Mesenteric fat pad (tissue), 1 donor: ENCODE data around the gene TBC1D22A. TPM values are rescaled to one million over a fixed set of nuclear protein-coding genes. Genes with fewer than 3 reads are reported as not detected.

ENCODE experiments used
- DNase-seq: peaks from one replicate; pipeline ENCODE4 v3.0.0-alpha.2; 2020; ENCODE audit warnings: low spot score
- total RNA-seq: library from RNA; stranded (reverse); fragmentation: NEBNext Ultra II Directional; extraction: Animal tissue kit (Norgen Biotek cat#: 25700); gene quantifications from one replicate; pipeline ENCODE4 v1.2.1, GENCODE V29; 2021
- donor health status: DM: yes; HTN: yes; CAD: no.

The TBC1D22A gene
- total RNA-seq, 1 donor from 2014 or later: 24.5 TPM

DNA sequence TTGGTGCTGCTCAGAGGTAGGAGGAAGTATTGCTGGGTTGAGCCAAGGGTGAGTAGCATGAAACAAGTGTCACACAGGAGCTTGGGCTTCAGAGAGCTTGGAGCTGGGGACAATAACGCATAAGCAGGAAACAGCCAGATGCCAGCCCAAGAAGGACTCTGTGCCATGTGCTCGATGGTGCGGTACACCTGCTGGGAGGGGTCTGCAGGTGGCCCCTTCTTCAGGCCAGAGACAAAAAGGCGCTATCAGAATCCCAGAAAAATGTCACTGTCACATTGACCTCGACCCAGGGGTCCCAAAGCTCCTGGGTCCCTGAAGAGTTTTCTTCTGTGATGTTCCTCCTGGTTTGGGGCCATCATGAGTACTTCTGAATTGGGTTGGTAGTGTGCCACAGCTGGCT lies 244.4 kb downstream of the TBC1D22A start:
- no peak for DNase-seq

DNA sequence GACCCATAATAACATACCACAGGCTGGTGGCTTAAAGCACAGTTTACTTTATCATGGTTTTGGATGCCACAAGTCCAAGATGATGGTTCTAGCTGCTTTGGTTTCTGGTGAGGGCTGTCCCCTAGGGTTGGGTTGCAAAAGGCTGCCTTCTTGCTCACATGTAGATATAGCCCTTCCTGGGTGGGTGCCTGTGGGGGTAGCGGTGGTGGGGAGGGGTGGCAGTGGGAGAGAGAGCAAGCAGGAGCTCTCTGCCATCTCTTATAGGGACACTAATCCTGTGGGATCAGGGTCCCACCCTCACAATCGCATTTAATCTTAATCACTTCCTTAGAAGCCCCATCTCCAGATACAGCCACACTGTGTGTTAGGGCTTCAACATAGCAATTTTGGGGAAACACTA lies 245.0 kb downstream of the TBC1D22A start:
- no peak for DNase-seq

GRCh38 chr22:47008208-47008885 lies 245.9 kb downstream of the TBC1D22A start:
- no peak for DNase-seq

- DNase-seq: no peak
Observed at GRCh38 chr22:47009304-47010101, 247.1 kb downstream of the TBC1D22A start.

DNA sequence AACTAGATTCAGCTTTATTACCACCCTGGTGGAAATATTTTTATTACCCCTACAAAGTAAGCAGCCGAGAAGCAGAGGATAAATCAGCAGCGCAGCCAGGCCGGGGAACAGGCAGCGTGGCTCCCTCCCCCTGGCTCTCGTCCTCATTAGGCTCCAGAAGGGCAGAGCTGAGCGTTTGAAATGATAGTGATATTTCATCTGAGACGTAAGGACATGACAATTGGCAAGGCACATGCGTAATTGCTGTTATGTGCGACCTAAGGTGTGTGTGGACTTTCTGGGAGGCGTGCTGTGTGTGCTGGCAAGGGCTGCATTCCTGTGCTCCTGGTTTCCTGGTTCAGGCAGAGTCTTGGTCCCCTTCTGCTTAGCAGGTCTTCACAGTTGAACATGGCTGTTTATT lies 247.8 kb downstream of the TBC1D22A start:
- no peak for DNase-seq

DNA sequence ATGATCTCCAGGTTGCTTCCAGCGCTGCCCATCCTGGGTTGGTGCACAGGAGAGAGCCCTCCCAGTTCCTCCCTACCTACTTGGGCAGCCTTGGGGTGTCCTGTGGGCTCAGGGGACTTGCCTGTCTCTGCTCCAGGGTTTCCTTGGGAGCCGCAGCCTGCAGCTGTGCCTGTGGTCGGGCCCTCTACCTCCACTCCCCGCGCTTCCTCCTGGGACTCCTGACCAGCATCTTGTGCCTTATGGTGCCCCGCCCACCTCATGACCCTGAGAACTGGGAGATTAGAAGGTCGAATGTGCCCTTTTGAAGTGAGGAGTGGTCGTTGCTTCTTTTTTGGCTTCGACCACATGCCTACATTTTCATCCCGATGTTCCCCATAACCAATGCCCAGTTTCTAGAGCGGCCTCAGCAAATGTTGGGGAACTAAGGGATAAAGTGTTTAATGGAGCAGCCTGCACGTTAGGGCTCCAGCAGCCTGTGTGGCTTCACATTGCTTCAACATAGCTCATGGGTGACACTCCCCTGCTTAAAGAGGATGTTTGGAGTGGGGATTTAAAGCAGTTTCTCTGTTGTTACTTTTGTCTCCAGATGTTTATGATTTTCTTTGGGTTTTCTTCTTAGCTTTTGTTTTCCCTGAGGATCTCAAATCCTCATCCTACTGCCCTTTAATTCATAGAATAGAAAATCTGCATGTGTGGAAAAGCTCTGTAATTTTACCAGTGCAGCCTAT lies 248.8 kb downstream of the TBC1D22A start:
- no peak for DNase-seq

GRCh38 chr22:47011859-47012258 lies 249.4 kb downstream of the TBC1D22A start:
- no peak for DNase-seq

DNA sequence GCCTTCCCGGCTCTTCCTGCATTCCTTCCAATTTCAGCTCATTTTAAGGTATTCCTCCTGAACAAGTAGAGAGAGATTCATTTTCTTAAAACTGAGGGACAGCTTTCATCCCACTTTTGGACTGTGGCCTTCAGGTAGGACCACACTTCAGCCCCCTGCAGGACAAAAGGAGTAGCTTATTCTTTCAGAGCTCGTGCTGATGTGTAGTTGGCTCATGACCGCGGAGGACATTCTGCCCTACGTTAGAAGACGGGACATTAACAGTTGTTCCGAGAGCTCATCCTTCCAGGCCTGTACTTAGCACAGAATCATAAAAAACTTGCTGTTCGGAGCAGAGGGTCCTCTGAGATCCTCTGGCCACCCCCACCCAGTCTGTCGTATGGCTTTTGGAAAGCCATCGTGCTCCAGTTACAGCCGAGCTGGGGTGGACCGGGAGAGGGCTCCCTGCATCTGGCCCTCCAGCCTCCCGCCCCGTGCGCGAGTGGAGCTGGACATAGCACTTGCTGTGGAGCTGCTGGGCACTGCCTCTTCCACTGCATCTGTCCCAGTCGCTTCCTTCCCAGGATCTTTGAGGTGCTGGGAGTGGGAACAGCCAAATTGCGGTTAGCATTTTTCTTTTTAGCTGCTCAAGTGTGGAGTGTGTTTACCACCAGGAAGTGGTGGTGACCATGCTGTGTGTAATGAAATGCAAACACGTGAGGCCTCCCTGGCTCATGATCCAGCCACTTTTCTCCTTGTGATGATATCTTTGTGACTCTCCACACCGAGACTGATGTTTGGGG lies 250.3 kb downstream of the TBC1D22A start:
- peak; percentile 67 for DNase-seq

DNA sequence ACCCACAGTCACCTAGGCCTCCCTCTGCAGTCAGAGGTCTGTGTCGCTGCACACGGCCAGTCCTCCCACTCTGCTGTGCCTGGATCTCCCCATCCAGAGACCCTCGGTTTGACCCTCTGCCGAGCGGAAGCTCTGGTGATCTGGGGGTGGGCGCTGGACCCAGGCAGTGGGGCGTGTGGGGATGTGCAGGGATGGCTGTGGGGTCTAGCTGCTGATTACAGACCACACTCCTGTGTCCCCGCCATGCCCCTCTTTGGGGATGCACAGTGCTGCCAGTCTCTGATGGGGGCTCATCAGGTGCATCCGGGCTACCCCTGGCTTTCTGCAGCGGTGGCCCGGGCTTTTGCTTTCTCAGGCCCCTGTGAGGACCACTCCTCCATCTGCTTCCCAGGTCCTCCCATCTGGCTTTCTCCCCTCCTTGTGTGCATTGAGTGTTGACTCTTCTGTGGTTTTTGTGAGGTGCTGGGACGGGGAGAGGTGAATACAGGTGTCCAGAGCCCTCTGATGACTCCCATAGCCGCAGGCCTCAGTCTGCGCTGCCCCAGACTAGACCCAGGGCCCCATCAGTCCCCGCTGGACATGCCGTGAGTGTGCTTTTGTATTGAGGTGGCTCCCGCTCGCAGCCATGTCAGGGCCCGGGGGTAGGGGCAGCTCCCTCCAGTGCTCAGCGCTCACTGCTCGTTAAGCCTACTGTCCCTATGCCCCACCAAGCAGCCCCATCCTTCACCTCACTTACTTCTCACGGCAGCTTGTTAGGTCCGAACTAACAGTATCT lies 251.6 kb downstream of the TBC1D22A start:
- DNase-seq: peak; percentile 69

DNA sequence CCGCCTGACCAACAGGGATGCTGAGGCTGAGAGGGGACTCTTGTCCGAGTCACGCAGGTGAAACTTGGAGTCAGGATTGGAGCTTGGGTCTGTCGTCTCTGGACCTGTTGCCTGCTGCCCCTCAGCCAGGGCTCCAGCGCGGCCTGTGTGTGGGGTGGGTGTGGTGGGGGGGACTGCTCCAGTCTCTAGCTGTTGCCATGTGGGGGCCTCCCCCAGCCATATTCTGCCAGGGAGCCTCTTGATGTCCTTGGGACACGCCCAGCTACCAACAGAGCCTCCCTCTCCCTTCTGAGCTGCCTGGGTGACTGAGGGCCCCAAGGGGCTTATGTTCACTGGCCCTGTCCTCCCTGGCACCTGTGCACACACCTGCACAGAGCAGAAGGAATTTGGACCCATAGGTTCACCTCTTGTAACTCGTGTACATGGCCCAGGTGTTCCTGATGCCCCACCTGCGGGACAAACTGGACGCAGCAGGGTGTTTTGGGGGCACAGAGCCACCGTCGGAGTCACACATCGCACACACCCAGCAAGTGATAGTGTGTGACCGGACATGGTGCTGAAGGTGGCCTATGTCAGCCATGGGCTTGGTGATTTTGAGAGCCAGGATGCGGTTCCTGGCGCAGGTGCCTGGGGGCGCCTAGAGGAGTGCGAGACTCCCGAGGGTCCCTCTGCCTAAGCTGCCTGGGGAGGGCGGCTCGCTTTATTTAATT lies 252.3 kb downstream of the TBC1D22A start:
- peak; percentile 82 for DNase-seq

DNA sequence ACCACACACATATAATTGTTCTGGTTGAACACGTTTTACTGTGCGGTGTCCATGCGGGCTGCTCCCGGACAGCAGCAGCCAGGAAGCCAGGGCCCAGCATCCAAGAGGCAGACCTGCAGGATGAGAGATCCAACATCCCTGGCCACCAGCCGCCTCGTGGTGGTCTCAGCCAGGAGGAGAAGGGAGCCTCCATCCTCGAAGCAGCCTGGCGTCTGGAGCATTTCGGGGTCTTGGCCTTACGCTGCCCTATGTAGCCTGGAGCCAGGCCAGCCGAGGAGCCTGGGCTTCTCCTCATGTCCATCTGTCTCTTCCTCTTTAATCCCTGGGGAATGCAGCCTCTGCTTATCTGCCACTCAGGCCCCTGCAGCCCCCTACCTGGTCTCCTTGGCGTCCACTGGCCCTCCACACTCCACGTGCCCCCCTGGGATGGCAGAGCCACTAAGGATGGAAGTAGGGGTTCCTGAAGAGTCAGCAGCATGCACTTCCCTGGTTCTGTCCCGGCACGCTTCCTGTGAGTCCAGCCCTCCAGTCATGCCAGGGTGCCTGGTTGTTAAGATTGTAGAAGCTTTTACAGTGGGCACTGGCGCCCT lies 253.2 kb downstream of the TBC1D22A start:
- peak; percentile 67 for DNase-seq

DNA sequence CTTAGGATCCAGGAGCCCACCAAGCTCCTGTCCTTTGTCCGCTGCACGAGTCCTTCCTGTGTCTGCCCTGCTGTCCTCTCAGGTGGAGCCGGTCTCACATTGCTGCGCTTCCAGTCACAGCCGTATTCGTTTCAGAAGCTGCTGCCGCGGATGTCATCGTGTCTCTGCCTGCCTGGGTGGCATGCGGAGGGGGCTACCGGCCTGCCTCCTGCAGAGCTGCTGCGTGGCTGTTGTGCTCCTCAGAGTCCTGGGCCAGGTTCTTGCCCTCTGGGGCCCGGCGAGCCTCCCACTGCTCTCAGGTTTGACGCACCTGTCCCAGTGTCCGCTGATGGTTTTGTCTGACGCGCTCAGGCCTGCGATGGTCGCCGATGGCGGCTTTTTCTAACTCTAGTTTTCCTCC lies 254.2 kb downstream of the TBC1D22A start:
- peak; percentile 89 for DNase-seq

GRCh38 chr22:47017245-47017644 lies 254.8 kb downstream of the TBC1D22A start:
- DNase-seq: peak; percentile 65

DNA sequence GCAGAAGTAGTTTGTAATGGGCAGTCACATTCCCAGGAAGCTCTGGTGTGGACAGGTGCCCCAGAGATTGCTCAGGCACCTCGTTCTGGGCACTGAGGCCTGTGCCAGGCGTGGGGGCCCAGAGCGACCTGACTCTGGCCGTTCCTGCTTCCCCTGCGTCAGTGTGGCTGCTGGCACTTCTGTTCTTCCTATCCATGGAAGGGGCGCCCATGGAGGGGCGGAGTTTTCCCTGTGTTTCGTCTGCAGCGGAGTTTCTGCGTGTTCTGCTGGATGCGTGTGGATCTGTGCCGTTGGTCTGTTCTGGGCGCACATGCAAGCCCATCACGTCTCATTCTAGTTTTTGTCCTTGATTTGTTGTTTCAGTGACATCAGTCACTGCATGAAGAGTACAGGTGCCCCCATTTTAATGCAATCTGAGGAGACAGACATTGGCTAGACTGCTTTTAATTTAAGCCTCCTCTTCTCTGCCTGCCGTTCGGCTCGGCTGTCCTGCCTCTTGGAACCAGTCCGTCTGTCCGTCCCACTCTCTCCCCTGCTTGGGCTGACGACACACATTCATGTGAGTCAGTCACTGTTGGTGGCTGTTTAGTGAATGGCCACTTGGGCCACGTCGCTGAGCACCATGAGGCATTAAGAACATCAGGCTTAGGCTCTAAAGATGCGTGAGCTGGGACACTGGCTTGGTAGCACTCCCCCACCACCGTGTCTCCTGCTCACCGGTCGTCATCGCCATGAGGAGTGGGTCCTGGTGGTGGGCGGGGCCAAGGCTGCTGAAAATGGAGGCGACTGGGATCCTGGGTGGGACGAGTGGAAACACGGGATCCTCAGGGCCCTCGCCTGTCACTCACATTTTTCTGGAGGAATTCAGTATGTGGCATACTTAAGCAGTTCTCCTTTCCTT lies 255.8 kb downstream of the TBC1D22A start:
- peak; percentile 62 for DNase-seq

DNA sequence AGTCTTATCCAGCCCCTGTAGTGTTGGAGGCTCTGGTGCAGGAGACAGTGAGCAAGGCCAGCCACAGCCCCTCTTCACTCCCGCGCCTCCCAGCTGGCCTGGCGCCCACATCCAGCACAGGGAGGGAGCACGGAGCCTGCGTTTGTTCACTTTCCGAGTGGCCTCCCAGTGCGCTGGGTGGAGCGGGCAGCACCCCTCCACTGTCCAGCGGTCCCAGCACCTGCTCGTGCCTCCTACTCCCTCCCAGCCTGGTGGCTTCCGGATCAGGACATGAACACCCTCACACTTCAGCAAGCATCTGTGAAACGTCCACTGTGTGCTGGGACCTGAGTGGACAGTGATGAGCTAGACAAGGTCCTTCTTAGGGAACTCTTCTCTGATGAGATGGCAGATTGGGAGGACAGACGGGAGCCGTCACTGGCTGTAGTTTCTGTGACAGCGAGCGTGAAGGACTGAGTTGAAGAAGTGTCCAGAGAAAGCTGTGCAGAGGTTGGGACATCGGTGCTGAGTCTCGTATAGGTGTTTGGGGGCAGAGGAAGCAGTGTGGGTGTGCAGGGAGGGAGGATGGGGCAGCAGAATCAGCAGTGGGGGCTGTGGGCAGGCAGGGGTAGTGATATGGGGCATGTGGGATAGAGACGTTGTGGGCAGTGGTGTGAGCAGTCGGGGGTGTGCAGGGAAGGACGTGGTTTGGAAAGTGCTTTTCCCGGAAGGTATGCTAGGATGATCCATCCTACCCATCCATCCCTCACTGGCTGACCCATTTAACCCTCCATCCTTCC lies 256.8 kb downstream of the TBC1D22A start:
- peak; percentile 81 for DNase-seq

- DNase-seq: no peak
Observed at GRCh38 chr22:47020166-47020565, 257.7 kb downstream of the TBC1D22A start.

DNA sequence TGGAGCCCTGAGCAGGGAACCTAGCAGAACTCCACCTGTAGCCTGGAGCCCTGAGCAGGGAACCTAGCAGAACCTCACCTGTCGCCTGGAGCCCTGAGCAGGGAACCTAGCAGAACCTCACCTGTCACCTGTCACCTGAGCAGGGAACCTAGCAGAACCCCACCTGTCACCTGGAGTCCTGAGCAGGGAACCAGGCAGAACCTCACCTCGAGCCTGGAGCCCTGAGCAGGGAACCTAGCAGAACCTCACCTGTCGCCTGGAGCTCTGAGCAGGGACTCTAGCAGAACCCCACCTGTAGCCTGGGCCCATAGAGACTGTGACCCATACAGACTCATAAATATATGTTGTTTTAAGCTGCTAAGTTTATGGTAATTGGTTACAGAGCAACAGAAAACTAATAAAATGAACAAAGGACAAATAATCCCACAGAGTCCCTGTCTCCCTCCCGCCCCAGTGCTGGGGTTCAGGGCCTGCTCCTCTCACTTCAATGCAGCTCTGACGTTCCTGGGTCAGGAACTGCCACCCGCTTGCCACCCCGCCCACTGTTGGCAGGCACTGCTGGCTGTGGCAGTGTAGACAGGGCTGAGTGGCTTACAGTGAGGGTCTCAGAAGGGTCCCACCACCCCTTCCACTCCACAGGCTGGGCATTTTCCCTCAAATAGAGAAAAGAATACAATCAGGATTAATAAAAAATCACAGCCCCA lies 259.1 kb downstream of the TBC1D22A start:
- peak; percentile 59 for DNase-seq
